Activated naive CD4-positive, alpha-beta T cell treated with anti-CD3 and anti-CD28 coated beads, Interleukin-2, amount 50 U/mL, for 72 hours (primary cell): ENCODE results near the gene SIAH2. TPM values are rescaled to one million over a fixed set of nuclear protein-coding genes. Genes with fewer than 3 reads are reported as not detected.
A peak's percentile ranks its signal among the peaks of the same experiment; 100 is the strongest.

Source experiments
- ATAC-seq, 2 donors: fragments of 150-1000 bp; cut with Tn5 transposase; 2 replicates each; pipeline ENCODE4 v1.10.0; 2021; ENCODE audit warnings: mild to moderate bottlenecking in 2 of 2, moderate library complexity in 2 of 2
- DNase-seq, 2 donors: peaks; one replicate each; pipeline ENCODE4 v3.0.0; 2021 to 2022; ENCODE audit warnings: low spot score in 2 of 2
- H3K27ac Mint-ChIP-seq, 2 donors: one replicate each; pipeline ENCODE4 v1.8.0; 2022; ENCODE audit warnings: mild to moderate bottlenecking in 2 of 2, mixed read lengths in 2 of 2
- H3K36me3 Mint-ChIP-seq, 2 donors: one replicate each; pipeline ENCODE4 v1.8.0; 2022; ENCODE audit warnings: mixed read lengths in 2 of 2
- H3K9me3 Mint-ChIP-seq, 2 donors: one replicate each; pipeline ENCODE4 v1.8.0; 2022; ENCODE audit warnings: mixed read lengths in 2 of 2
- total RNA-seq, 2 donors: library from RNA; stranded (reverse); gene quantifications; one replicate each; pipeline ENCODE4 v1.2.3, GENCODE V29; 2022

Gene SIAH2
- total RNA-seq, 2 donors from 2014 or later, result 68.3 to 74.7 TPM

- H3K27ac Mint-ChIP-seq, result peak overlapping the region; percentile 29 to 94
- peaks cover 32 to 59% of the 10 kb centered on the region in 2 donors for H3K36me3 Mint-ChIP-seq
- DNase-seq, result no peak
- H3K9me3 Mint-ChIP-seq, result no peaks in the 10 kb centered on the region
- ATAC-seq, result no peak
These were observed 18.7 kb downstream of the SIAH2 start for GRCh38 chr3:150744041-150744918.

- peak overlapping the region; percentile 29 to 94 for H3K27ac Mint-ChIP-seq
- ATAC-seq, result no peak
- H3K9me3 Mint-ChIP-seq, result no peaks in the 10 kb centered on the region
- DNase-seq, result no peak
- peaks cover 32 to 59% of the 10 kb centered on the region in 2 donors for H3K36me3 Mint-ChIP-seq
These were observed 19.5 kb downstream of the SIAH2 start for GRCh38 chr3:150743508-150743907.

DNA sequence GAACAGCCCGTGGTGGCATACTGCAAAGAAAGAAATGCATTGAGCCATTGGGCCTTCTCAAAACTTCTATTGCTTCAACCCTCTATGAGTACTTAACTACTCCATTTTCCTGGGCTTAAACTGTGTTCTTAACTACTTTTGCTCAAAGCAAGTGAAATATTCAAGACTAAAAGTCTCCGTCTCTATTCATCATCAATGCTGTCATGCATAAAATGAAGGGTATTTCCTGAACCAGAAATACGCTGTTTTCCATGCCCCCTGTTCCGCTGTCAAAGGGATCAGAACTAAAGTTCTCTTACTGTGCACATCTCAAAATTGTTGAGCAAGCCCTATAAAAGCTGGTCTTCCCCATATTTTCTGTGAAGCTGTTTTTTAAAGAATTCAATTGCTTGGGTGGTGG is 20.3 kb downstream of the SIAH2 start:
- Mint-ChIP-seq H3K36me3 (peaks cover 32 to 59% of the 10 kb centered on the region in 2 donors), H3K27ac (peak overlapping the region; percentile 14 to 93), H3K9me3 (no peaks in the 10 kb centered on the region)
- no peak for DNase-seq
- no peak for ATAC-seq

DNA sequence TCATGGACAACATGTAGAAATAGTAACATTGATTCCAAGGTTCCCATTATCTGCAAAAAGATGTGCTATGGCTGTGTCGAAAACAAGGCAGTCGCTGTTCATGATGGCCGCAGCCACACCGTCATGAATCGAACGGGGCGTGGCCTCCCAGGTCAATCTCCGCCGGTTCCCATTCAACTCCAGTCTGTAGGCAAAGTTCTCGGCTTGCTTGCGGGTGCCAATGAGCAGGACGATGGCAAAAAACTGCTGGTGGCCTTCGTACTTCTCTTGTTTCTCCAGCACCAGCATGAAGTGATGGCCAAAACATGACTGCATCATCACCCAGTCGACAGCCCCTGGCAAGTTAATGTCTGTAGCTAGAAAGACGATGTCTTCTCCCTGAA is 20.8 kb downstream of the SIAH2 start:
- H3K36me3 Mint-ChIP-seq, result peaks cover 28 to 53% of the 10 kb centered on the region in 2 donors
- no peak for DNase-seq
- no peak for ATAC-seq
- H3K9me3 Mint-ChIP-seq, result no peaks in the 10 kb centered on the region
- peak overlapping the region; percentile 93 to 99 for H3K27ac Mint-ChIP-seq

GRCh38 chr3:150741497-150742140 is 21.4 kb downstream of the SIAH2 start:
- ATAC-seq (no peak), DNase-seq (no peak)
- Mint-ChIP-seq H3K9me3 (no peaks in the 10 kb centered on the region), H3K27ac (peak overlapping the region; percentile 93 to 99), H3K36me3 (peaks cover 26 to 48% of the 10 kb centered on the region in 2 donors)

DNA sequence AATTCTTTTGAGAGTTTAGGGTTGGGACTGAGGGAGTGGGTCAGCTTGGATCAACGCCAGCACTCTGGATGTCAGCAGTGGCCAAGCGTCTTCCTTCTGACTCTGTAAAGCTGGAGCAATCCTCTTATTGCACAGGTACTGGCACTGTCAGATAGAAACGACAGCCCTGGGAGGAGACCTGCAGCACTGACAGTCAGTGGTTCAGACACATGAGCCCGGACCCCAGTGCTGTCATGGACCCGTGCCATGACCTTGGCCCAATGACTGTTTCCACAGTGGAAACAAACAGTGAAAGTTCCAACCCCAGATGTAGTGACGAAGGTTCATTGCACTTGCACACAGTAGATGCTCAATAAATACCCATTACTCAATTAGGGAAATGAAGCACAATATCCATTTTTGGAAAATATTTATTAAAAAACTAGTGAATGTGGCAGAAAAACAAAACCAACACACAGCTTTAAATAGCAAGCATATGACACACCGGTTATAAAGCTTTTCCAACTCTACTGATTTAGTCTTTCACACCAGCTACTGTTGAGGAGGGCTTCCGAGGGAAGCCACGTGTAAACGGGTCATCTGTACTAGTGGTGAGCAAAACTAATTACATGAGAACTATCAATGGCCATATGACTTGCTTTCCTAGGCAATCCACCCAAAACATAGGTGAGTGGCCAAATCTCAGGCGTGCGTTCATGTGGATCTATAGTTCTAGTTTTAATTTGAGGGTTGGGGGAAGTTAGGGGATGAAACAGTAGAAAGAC is 22.1 kb downstream of the SIAH2 start:
- peak; percentile 38 to 42 for ATAC-seq
- Mint-ChIP-seq H3K27ac (peak overlapping the region; percentile 93 to 99), H3K9me3 (no peaks in the 10 kb centered on the region), H3K36me3 (peaks cover 20 to 47% of the 10 kb centered on the region in 2 donors)
- DNase-seq, result no peak

- peak; percentile 45 to 51 for ATAC-seq
- peak overlapping the region; percentile 93 to 99 for H3K27ac Mint-ChIP-seq
- H3K36me3 Mint-ChIP-seq, result peaks cover 15 to 50% of the 10 kb centered on the region in 2 donors
- H3K9me3 Mint-ChIP-seq, result no peaks in the 10 kb centered on the region
- DNase-seq, result peak in 1 of 2 donors; percentile 42
These were observed 22.9 kb downstream of the SIAH2 start for GRCh38 chr3:150739877-150740645.

DNA sequence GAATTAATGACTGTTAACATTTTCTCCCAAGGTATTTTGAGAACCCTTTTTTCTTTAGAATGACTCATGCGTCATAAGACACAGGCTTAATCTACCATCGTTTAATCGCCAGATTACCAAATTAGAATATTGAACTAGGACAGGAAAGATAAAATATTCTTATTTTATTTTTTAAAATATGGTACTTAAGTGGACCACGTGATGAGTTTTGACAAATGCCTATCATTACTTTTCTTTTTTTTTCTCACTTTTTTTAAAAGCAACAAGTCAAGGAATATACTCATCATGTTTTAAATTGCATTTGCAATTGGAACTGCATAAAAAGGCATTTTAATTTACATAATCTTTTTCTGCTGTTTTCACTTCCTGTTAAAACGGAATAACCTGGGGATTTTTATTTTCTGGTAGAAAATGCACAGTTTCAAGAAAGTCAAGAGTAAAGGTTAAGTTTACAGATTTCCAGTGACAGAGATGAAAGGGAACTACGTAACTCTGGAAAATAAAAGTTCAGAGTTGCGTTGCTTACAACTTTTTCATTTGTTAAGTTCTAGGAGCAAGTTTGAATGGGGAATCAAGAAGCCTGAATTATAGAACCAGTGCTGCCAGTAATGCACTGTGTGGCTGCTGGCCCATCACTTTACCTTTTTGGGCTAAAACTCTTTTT is 23.6 kb downstream of the SIAH2 start:
- H3K9me3 Mint-ChIP-seq, result no peaks in the 10 kb centered on the region
- no peak for DNase-seq
- peak overlapping the region; percentile 93 to 99 for H3K27ac Mint-ChIP-seq
- peaks cover 15 to 53% of the 10 kb centered on the region in 2 donors for H3K36me3 Mint-ChIP-seq
- peak; percentile 12 to 34 for ATAC-seq

GRCh38 chr3:150738688-150739087 is 24.3 kb downstream of the SIAH2 start:
- peak overlapping the region; percentile 93 to 99 for H3K27ac Mint-ChIP-seq
- H3K9me3 Mint-ChIP-seq, result no peaks in the 10 kb centered on the region
- peaks cover 15 to 48% of the 10 kb centered on the region in 2 donors for H3K36me3 Mint-ChIP-seq
- DNase-seq (no peak), ATAC-seq (no peak)

- Mint-ChIP-seq H3K9me3 (no peaks in the 10 kb centered on the region), H3K27ac (peak overlapping the region; percentile 93 to 99), H3K36me3 (peaks cover 10 to 41% of the 10 kb centered on the region in 2 donors)
- ATAC-seq (peak; percentile 78 to 82), DNase-seq (peak; percentile 58 to 69)
These were observed 24.9 kb downstream of the SIAH2 start for GRCh38 chr3:150737874-150738679.

- H3K9me3 Mint-ChIP-seq, result no peaks in the 10 kb centered on the region
- DNase-seq (no peak), ATAC-seq (peak in 1 of 2 donors; percentile 3)
- peak overlapping the region; percentile 93 to 99 for H3K27ac Mint-ChIP-seq
- peaks cover under 1 to 32% of the 10 kb centered on the region in 2 donors for H3K36me3 Mint-ChIP-seq
These were observed 25.8 kb downstream of the SIAH2 start for GRCh38 chr3:150736903-150737832.

DNA sequence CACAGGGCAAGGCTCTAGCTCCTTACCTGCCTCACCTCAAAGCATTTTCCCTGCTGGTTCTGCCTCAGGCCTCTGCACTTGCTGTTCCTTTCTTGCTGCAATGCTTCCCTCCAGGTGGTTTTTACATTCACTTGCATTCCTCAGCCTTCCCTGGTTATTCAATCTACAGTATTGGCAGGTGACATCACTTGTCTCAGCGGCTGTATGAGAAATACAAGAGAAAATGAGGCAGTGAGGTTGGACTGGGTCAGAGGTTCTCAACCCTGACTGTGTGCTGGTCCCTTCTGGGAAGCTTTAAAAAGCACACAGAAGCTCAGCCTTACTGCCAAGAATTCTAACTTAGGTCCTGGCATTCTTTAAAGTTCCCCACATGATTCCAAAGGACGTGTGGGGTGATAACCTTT is 26.7 kb downstream of the SIAH2 start:
- no peaks in the 10 kb centered on the region for H3K9me3 Mint-ChIP-seq
- ATAC-seq (no peak), DNase-seq (no peak)
- H3K36me3 Mint-ChIP-seq, result peaks cover 0 to 24% of the 10 kb centered on the region in 2 donors
- no peak overlapping the region for H3K27ac Mint-ChIP-seq

DNA sequence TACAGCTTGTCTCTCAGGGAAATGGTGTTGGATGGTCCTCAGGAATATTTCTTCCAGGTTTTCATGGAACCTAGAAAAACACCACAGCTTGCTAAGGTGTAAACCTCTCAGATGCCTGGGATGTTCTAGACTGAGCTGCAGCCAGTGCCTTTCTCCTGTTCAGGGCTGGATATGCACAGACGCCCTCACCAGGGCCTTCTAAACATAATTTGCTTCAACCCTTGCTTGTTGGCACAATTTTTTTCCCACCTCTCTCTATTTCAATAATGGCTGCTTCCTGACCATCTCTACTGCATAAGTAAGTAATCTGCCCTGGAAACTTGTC is 28.2 kb downstream of the SIAH2 start:
- ATAC-seq, result no peak
- Mint-ChIP-seq H3K9me3 (no peaks in the 10 kb centered on the region), H3K36me3 (peaks cover 0 to 21% of the 10 kb centered on the region in 2 donors), H3K27ac (no peak overlapping the region)
- no peak for DNase-seq
